Small intestine (tissue), 7 donors: Measurements from ENCODE around the gene RADIL. TPM values are rescaled to one million over a fixed set of nuclear protein-coding genes. Genes with fewer than 3 reads are reported as not detected.

Source experiments
- DNase-seq, 2 donors: peaks; one replicate each; pipeline versions ENCODE4 v3.0.0 to v3.0.0-alpha.2; 2013
- FAIRE-seq: peaks from 2 replicates; lab custom pipeline; 2012; peaks lifted over from hg19 to GRCh38; lab: Jason Lieb, UNC
- H3K27ac ChIP-seq, 3 donors: one replicate each; pipeline ENCODE4 v1.5.1; 2013; ENCODE audit warnings: low read length in 2 of 3, mild to moderate bottlenecking in 2 of 3, control low read depth in 1 of 3, inconsistent platforms in 1 of 3, low read depth in 1 of 3, moderate library complexity in 1 of 3
- H3K27me3 ChIP-seq, 3 donors: one replicate each; pipeline ENCODE4 v1.6.1; 2013; ENCODE audit warnings: low read length in 3 of 3, inconsistent platforms in 1 of 3; ENCODE audit not compliant: control insufficient read depth in 3 of 3, insufficient read depth in 3 of 3
- H3K36me3 ChIP-seq, 3 donors: one replicate each; pipeline ENCODE4 v1.6.1; 2013; ENCODE audit warnings: low read length in 3 of 3, inconsistent platforms in 1 of 3, low read depth in 1 of 3, mild to moderate bottlenecking in 1 of 3, moderate library complexity in 1 of 3; ENCODE audit not compliant: control insufficient read depth in 3 of 3, insufficient read depth in 2 of 3
- H3K4me1 ChIP-seq, 3 donors: one replicate each; pipeline ENCODE4 v1.6.1; 2013; ENCODE audit warnings: low read length in 2 of 3, inconsistent platforms in 1 of 3, low read depth in 1 of 3, mild to moderate bottlenecking in 1 of 3, moderate library complexity in 1 of 3; ENCODE audit not compliant: control insufficient read depth in 3 of 3, insufficient read depth in 2 of 3
- H3K4me3 ChIP-seq, 3 donors: one replicate each; pipeline ENCODE4 v1.5.1; 2013; ENCODE audit warnings: low read length in 3 of 3, control low read depth in 1 of 3, inconsistent platforms in 1 of 3, low read depth in 1 of 3, mild to moderate bottlenecking in 1 of 3, moderate library complexity in 1 of 3
- H3K9me3 ChIP-seq, 2 donors: one replicate each; pipeline ENCODE4 v1.6.1; 2013; ENCODE audit warnings: low read depth in 1 of 2, low read length in 1 of 2; ENCODE audit not compliant: control insufficient read depth in 2 of 2, insufficient read depth in 1 of 2
- WGBS, 3 donors: extraction: QIAGEN DNeasy Blood & Tissue Kit; methylation state at CpG; one replicate each; pipeline ENCODE4 v1.1.7; 2013; 5-methylcytosine and 5-hydroxymethylcytosine counted together
- polyA plus RNA-seq, 4 donors: library from polyadenylated mRNA; stranded (reverse) in 3 of 4; unstranded in 1 of 4; fragments of 200-250 nt in 3 of 4; fragments of 120-200 nt in 1 of 4; gene quantifications; one replicate each; pipeline versions ENCODE4 v1.2.1 to v1.2.3, GENCODE V29; 2013
- donor health status: healthy with polysubstance abuse.
- donor health status: control.
- donor health status: control.
- donor health status: Bipolar disorder and iron deficiency.
- donor health status: healthy.

Gene RADIL
- polyA plus RNA-seq, 4 donors: 0.18 to 3.2 (median 1.6) TPM; not detected in 1

DNA sequence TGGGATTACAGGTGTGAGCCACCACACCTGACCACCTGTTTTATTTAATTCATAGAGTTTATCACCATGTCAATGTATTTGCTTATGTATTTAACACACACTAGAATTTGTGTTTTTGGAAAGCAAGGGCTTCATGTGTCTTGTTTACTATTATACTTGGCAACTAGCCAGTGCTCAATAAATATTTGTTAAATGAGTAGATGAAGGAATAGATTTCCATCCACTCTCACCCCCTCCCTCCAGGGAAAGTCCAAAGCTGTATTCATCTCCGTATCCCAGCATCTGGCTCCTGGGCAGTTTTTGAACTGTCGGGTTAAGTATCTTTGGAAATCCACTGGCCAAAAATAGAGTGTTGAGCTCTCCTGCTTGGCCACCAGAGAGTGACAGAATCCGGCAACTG is 4.6 kb upstream of the RADIL start:
- FAIRE-seq (no peak), DNase-seq (no peak)
- H3K27ac ChIP-seq: no peak overlapping the region
- H3K4me3 ChIP-seq: no peak overlapping the region
- 59 to 67% (median 64%) methylated on average over 3 of the region's 3 CpGs for WGBS, 3 donors
- no peaks in the 10 kb centered on the region for H3K4me1 ChIP-seq
- no peaks in the 10 kb centered on the region for H3K36me3 ChIP-seq
- H3K27me3 ChIP-seq: peaks cover 4 to 7% (median 4%) of the 10 kb centered on the region in 3 donors
- peaks cover 0 to 4% of the 10 kb centered on the region in 2 donors for H3K9me3 ChIP-seq

DNA sequence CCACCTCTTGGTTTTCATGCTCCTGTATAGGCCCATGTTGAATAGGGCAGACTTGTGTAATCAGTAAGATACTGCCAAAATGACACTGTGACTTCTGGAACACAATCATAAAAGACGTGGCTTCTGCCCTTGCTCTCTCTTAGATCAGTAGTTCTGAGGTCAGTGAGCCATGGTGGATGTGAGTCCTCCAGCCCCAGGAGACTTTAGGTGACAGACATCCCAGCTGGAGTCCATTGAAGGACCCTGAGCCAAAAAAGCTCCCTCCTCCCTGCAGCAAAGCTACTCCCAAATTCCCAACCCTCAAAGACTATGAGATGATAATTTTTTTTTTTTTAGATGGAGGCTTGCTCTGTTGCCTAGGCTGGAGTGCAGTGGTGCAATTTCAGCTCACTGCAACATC is 3.2 kb upstream of the RADIL start:
- Histone ChIP-seq H3K27me3 (peaks cover 8 to 22% (median 9%) of the 10 kb centered on the region in 3 donors), H3K36me3 (no peaks in the 10 kb centered on the region), H3K4me1 (peaks cover 0 to 6% (median 0%) of the 10 kb centered on the region in 3 donors), H3K9me3 (peaks cover 0 to 4% of the 10 kb centered on the region in 2 donors), H3K27ac (no peak overlapping the region), H3K4me3 (no peak overlapping the region)
- WGBS, 3 donors: 27 to 48% (median 27%) methylated on average over 1 of the region's 1 CpG
- FAIRE-seq: no peak
- no peak for DNase-seq

DNA sequence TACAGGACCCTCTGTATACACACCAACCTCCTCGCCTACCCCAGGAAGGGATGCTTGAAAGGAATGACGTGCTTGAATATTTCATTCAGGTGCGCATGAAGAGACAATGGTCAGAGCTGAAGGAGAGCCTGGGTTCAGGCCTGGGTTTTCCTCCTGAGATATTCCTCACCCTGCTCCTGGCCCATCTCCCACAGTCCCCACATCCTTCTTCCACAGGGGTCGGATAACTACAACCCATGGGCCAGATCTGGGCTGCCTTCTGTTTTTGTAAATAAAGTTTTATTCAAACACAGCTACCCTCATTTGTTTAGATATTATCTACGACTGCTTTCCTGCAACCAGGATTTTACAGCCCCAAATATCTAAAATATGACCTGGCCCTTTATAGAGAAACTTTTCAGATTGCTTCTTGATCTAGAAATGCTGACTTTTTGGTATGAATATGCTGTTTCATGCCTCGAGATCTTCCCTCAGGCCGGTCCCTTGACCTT is 1.8 kb upstream of the RADIL start:
- 80 to 93% (median 84%) methylated on average over 7 of the region's 7 CpGs for WGBS, 3 donors

DNA sequence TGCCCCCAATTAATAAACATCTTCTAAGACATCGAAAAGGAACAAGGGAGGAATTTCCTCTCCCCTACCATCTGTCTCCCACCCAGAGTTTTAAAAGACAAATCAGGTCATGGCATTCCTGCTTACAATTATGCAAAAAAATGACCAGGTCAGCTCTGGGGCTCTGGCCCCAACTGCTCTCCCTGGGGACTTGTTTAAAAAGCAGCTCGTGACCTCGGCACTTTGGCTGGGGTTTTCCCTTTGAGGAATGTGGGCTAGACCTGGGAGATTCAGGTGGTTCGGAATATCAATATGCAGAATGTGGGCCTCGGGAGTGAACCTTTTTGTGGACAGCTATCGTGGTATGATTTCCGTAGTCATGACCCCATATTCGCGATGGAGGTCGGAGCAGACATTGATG is 648 bp upstream of the RADIL start:
- DNase-seq (no peak), FAIRE-seq (no peak)
- H3K27ac ChIP-seq: no peak overlapping the region
- no peak overlapping the region for H3K4me3 ChIP-seq
- H3K36me3 ChIP-seq: no peaks in the 10 kb centered on the region
- peaks cover 0 to 4% of the 10 kb centered on the region in 2 donors for H3K9me3 ChIP-seq
- WGBS, 3 donors: 73 to 81% (median 81%) methylated on average over 10 of the region's 10 CpGs
- peaks cover 0 to 6% (median 0%) of the 10 kb centered on the region in 3 donors for H3K4me1 ChIP-seq
- H3K27me3 ChIP-seq: peaks cover 8 to 22% (median 9%) of the 10 kb centered on the region in 3 donors

More for the DNA sequence above, 1.8 kb upstream of the RADIL start:
- DNase-seq: no peak
- Histone ChIP-seq H3K9me3 (peaks cover 0 to 4% of the 10 kb centered on the region in 2 donors), H3K36me3 (no peaks in the 10 kb centered on the region), H3K4me1 (peaks cover 0 to 6% (median 0%) of the 10 kb centered on the region in 3 donors), H3K27ac (no peak overlapping the region), H3K4me3 (no peak overlapping the region), H3K27me3 (peaks cover 8 to 22% (median 9%) of the 10 kb centered on the region in 3 donors)
- FAIRE-seq: no peak

DNA sequence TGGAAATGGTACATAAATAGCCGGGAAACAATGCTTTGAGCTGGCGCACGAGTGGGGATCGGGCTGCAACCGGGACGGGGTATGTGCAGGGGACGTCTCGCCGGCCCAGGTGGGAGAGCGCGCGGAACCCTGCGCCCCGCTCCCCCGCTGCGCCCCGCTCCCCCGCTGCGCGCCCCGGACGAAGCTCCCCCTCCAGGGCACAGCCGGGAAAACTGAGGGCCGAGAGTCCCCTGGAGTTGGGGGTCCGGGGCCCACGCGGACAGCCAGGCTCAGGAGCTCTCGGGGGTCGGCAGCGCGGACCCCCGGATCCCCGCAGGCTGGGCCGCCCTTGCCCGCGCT is 514 bp downstream of the RADIL start:
- WGBS, 3 donors: 4 to 15% (median 7%) methylated on average over 23 to 36 of the region's 36 CpGs
- no peak for FAIRE-seq
- Histone ChIP-seq H3K27ac (no peak overlapping the region), H3K27me3 (peaks cover 8 to 22% (median 9%) of the 10 kb centered on the region in 3 donors), H3K4me3 (peak overlapping the region; percentile 19 to 34 (median 33)), H3K9me3 (peaks cover 0 to 4% of the 10 kb centered on the region in 2 donors), H3K4me1 (peaks cover 0 to 6% (median 0%) of the 10 kb centered on the region in 3 donors), H3K36me3 (no peaks in the 10 kb centered on the region)
- no peak for DNase-seq

DNA sequence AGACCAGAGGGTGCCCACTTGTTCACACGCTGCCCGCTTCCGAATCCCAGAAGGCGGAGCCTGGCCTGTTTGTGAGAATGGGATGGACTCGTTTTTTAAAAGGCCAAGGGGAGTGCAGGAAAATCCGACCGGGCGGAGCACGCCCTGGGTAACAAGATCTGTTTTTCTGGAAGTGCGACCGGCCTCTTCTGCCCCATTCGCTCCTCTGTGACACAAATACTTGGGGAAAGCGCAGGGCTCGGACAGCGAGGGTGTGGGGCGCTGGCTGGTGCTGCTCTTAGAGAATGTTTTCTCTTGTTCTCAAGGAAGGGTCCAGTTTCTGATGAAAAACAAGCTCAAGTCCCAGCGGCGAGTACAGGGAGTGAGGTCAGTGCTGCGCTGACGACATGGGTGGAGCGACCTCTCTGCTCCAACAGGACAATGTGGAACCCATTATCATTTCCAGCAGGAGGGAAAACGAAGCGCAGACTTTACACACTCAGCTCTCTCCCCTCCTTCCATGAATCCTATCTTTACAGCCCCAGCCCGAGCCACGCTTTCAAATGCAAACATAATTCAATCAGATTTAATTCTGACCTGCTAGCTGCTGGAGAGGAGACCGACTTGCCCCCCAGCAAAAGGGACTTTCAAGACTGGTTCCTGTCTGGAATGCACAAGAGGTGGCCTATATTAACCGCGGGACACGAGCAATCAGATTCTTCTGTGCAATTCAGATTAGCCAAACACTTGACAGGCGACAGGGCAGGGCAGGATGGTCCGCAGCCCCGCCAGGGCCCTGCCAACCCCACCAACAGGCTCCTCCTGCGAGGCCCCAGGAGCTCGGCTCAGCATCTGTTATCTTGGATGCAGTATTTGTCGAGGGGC is 1.1 kb downstream of the RADIL start:
- DNase-seq: peak in 1 of 2 donors; percentile 36
- peak overlapping the region in 2 of 3 donors; percentile 58 to 78 for H3K27ac ChIP-seq
- H3K9me3 ChIP-seq: peaks cover 0 to 4% of the 10 kb centered on the region in 2 donors
- H3K4me1 ChIP-seq: peaks cover 0 to 6% (median 0%) of the 10 kb centered on the region in 3 donors
- peak overlapping the region in 1 of 3 donors; percentile 19 for H3K4me3 ChIP-seq
- H3K27me3 ChIP-seq: peaks cover 8 to 22% (median 9%) of the 10 kb centered on the region in 3 donors
- FAIRE-seq: no peak
- 6 to 14% (median 7%) methylated on average over 35 of the region's 35 CpGs for WGBS, 3 donors
- no peaks in the 10 kb centered on the region for H3K36me3 ChIP-seq

DNA sequence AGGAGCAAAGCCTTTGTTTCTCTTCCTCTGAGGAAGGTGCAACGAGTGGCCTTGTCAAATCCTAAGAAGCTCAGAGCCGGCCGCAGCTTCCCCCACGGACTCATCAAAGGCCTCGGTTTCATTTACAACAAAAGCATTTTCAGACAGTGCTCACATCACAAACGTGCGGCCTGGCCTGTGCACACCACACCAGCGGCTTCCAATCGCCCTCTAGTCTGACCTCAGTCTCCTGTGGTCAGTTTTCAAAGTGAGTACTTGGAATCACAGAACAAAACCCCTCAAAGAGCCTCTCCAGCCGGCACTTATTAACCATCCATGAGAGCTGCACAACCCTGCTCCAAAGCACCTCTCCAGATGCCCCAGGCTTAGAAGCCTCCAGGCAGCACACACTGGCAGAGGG is 3.3 kb downstream of the RADIL start:
- Histone ChIP-seq H3K4me1 (peaks cover 0 to 6% (median 0%) of the 10 kb centered on the region in 3 donors), H3K36me3 (peaks cover 0 to 2% (median 0%) of the 10 kb centered on the region in 3 donors), H3K27ac (no peak overlapping the region), H3K4me3 (no peak overlapping the region), H3K9me3 (peaks cover 0 to 4% of the 10 kb centered on the region in 2 donors), H3K27me3 (peaks cover 8 to 22% (median 9%) of the 10 kb centered on the region in 3 donors)
- WGBS, 3 donors: 70 to 77% (median 76%) methylated on average over 10 of the region's 10 CpGs
- no peak for DNase-seq
- FAIRE-seq: no peak

DNA sequence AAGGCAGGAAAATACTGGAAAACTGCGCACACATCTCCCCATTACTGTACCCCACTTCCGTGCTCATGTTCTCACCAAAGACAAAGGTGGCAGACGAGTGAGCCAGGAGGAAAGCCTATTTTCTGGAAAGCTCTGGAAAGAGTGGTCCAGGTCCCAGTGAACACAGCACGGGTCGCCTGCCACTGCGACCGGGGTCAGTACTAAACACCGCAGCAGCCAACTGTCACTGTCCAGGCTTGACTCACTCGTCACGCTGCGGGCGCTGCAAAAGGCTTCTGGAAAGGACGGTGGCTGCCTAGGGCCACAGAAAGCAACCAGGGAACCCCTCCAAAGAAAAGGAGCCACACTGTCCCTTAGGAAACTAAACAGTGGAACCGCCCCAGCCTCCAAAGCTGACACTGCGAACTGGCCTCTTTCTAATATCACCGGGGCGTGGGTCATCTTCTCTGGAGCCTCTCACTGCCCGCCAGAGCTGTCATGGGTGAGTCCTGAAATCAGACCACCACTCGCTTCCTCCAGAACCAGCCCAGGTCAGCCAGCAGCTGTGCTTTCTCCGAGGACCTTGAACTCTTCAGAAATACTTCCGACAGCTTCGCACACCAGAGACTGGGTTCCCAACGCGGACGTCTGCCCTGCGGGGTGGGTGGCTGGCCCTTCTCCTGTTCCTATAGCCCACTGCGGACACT is 4.0 kb downstream of the RADIL start:
- Histone ChIP-seq H3K4me1 (peaks cover 0 to 6% (median 0%) of the 10 kb centered on the region in 3 donors), H3K4me3 (no peak overlapping the region), H3K9me3 (peaks cover 0 to 4% of the 10 kb centered on the region in 2 donors), H3K27me3 (peaks cover 8 to 22% (median 9%) of the 10 kb centered on the region in 3 donors), H3K27ac (no peak overlapping the region), H3K36me3 (peaks cover 0 to 2% (median 0%) of the 10 kb centered on the region in 3 donors)
- 83 to 87% (median 87%) methylated on average over 27 of the region's 27 CpGs for WGBS, 3 donors
- FAIRE-seq: no peak
- no peak for DNase-seq
